ENCODE results near the gene WNT9B.

Gene WNT9B

DNA sequence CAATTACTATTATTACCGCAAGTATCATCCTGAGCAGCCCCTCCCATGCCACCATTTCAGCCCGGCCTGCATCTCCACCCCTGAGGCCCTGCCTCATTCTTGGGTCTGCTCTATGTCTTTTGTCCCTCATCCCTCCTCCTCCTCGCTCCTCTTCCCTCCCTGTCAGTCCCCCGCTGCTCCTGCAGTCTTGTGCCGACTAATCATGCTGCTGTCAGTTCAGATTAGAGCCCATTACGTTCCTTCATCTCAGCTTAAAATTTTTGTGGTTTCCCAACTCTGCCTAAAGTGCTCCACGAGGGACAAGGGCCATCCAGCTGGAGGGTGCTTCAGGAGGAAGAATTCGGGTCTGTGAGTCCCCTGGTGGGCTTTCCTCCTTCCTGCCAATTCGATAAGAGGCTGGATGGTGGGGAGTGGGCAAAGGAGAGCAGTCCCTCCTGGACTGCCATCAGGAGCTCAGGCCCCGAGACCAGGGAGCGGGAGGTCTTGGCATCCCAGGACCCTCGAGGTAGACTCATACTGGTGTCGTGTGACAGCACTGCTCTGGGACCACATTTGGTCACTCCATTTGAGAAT is 38.7 kb downstream of the WNT9B start:
- TF ChIP-seq NFIC (IDR thresholded peaks at IDR 0.05), result no peak
- TF ChIP-seq ZBTB7A (IDR thresholded peaks at IDR 0.05; ENCODE audit: low read depth), result no peak
- TF ChIP-seq RAD21 (IDR thresholded peaks at IDR 0.05; ENCODE audit: low read depth), result no peak
- TF ChIP-seq EP300 (IDR thresholded peaks at IDR 0.05; ENCODE audit: borderline replicate concordance), result no peak
- no peak for TF ChIP-seq CREB1 (IDR thresholded peaks at IDR 0.05; ENCODE audit: low read depth)
- TF ChIP-seq, protein P1, sequence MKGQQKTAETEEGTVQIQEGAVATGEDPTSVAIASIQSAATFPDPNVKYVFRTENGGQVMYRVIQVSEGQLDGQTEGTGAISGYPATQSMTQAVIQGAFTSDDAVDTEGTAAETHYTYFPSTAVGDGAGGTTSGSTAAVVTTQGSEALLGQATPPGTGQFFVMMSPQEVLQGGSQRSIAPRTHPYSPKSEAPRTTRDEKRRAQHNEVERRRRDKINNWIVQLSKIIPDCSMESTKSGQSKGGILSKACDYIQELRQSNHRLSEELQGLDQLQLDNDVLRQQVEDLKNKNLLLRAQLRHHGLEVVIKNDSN (IDR thresholded peaks at IDR 0.05), result no peak
- no peak for TF ChIP-seq TCF12 (IDR thresholded peaks at IDR 0.05; ENCODE audit: low read depth)
- no peak for TF ChIP-seq EGR1 (IDR thresholded peaks at IDR 0.05)
- TF ChIP-seq CEBPB (IDR thresholded peaks at IDR 0.05), result no peak
- no peak for TF ChIP-seq YY1 (IDR thresholded peaks at IDR 0.05; ENCODE audit: low read depth)
- TF ChIP-seq FOXM1 (IDR thresholded peaks at IDR 0.05; ENCODE audit: borderline replicate concordance, low read depth), result no peak
- no peak for TF ChIP-seq TEAD4 (IDR thresholded peaks at IDR 0.05)
- TF ChIP-seq TAF1 (IDR thresholded peaks at IDR 0.05; ENCODE audit: low read depth), result no peak
- TF ChIP-seq, protein P2, sequence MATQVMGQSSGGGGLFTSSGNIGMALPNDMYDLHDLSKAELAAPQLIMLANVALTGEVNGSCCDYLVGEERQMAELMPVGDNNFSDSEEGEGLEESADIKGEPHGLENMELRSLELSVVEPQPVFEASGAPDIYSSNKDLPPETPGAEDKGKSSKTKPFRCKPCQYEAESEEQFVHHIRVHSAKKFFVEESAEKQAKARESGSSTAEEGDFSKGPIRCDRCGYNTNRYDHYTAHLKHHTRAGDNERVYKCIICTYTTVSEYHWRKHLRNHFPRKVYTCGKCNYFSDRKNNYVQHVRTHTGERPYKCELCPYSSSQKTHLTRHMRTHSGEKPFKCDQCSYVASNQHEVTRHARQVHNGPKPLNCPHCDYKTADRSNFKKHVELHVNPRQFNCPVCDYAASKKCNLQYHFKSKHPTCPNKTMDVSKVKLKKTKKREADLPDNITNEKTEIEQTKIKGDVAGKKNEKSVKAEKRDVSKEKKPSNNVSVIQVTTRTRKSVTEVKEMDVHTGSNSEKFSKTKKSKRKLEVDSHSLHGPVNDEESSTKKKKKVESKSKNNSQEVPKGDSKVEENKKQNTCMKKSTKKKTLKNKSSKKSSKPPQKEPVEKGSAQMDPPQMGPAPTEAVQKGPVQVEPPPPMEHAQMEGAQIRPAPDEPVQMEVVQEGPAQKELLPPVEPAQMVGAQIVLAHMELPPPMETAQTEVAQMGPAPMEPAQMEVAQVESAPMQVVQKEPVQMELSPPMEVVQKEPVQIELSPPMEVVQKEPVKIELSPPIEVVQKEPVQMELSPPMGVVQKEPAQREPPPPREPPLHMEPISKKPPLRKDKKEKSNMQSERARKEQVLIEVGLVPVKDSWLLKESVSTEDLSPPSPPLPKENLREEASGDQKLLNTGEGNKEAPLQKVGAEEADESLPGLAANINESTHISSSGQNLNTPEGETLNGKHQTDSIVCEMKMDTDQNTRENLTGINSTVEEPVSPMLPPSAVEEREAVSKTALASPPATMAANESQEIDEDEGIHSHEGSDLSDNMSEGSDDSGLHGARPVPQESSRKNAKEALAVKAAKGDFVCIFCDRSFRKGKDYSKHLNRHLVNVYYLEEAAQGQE (IDR thresholded peaks at IDR 0.05; ENCODE audit: low read depth), result no peak
- TF ChIP-seq, protein P3, sequence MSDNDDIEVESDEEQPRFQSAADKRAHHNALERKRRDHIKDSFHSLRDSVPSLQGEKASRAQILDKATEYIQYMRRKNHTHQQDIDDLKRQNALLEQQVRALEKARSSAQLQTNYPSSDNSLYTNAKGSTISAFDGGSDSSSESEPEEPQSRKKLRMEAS (IDR thresholded peaks at IDR 0.05), result no peak

DNA sequence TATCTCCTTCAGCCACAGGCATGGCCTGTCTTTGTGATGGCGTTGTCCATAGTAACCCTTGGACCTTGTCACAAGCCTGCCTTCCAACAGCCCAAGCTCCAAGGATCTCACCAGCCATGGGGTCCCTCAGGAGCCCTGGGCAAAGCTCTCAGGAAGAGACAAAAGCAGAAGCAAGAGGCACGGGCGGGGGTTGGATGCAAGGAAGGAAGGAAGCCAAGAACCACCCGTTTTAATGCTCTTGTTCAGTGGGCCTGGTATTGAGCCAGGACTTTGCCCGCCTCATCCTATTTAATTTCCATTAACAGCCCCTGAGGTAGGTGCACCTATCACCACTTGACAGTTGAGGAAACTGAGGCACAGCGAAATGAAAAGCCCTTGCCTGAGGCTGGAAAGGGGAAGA is 39.3 kb downstream of the WNT9B start:
- TF ChIP-seq CEBPB (IDR thresholded peaks at IDR 0.05), result no peak
- no peak for TF ChIP-seq TEAD4 (IDR thresholded peaks at IDR 0.05)
- TF ChIP-seq, protein P3 (IDR thresholded peaks at IDR 0.05), result no peak
- no peak for TF ChIP-seq YY1 (IDR thresholded peaks at IDR 0.05; ENCODE audit: low read depth)
- TF ChIP-seq FOXM1 (IDR thresholded peaks at IDR 0.05; ENCODE audit: borderline replicate concordance, low read depth), result no peak
- no peak for TF ChIP-seq EGR1 (IDR thresholded peaks at IDR 0.05)
- TF ChIP-seq TCF12 (IDR thresholded peaks at IDR 0.05; ENCODE audit: low read depth), result no peak
- no peak for TF ChIP-seq ZBTB7A (IDR thresholded peaks at IDR 0.05; ENCODE audit: low read depth)
- TF ChIP-seq RAD21 (IDR thresholded peaks at IDR 0.05; ENCODE audit: low read depth), result no peak
- no peak for TF ChIP-seq NFIC (IDR thresholded peaks at IDR 0.05)
- TF ChIP-seq TAF1 (IDR thresholded peaks at IDR 0.05; ENCODE audit: low read depth), result no peak
- no peak for TF ChIP-seq CREB1 (IDR thresholded peaks at IDR 0.05; ENCODE audit: low read depth)
- TF ChIP-seq, protein P2 (IDR thresholded peaks at IDR 0.05; ENCODE audit: low read depth), result no peak
- TF ChIP-seq, protein P1 (IDR thresholded peaks at IDR 0.05), result no peak
- no peak for TF ChIP-seq EP300 (IDR thresholded peaks at IDR 0.05; ENCODE audit: borderline replicate concordance)

DNA sequence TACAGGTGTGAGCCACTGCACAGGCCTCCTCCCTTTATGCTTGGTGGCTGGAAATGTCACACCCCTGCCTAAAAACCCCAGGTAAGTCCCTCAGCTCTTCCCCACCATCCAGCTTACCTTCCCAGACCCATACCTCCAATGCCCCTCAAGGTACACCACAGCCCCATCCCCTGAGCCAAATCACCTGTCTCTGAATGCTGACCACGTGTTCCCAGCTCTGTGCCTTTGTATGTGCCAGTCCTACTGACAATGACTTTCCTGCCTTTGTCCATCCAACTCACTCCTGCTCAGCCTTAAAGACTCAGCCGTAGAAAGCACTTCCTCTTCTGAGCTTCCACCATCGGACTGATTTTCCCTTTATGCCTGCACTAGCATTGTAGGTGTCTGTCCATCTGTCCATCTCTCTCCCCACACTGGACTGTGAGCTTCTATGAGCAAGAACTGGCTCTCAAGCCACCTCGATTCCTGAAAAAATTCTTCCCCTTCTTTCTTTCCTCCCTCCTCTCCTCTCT is 40.9 kb downstream of the WNT9B start:
- TF ChIP-seq NFIC (IDR thresholded peaks at IDR 0.05) (no peak), EGR1 (IDR thresholded peaks at IDR 0.05) (no peak), ZBTB7A (IDR thresholded peaks at IDR 0.05; ENCODE audit: low read depth) (no peak), CREB1 (IDR thresholded peaks at IDR 0.05; ENCODE audit: low read depth) (no peak), YY1 (IDR thresholded peaks at IDR 0.05; ENCODE audit: low read depth) (no peak), CEBPB (IDR thresholded peaks at IDR 0.05) (no peak), TCF12 (IDR thresholded peaks at IDR 0.05; ENCODE audit: low read depth) (no peak), TAF1 (IDR thresholded peaks at IDR 0.05; ENCODE audit: low read depth) (no peak), EP300 (IDR thresholded peaks at IDR 0.05; ENCODE audit: borderline replicate concordance) (no peak), TEAD4 (IDR thresholded peaks at IDR 0.05) (no peak), RAD21 (IDR thresholded peaks at IDR 0.05; ENCODE audit: low read depth) (no peak), FOXM1 (IDR thresholded peaks at IDR 0.05; ENCODE audit: borderline replicate concordance, low read depth) (no peak)
- TF ChIP-seq, protein P3 (IDR thresholded peaks at IDR 0.05), result no peak
- TF ChIP-seq, protein P1 (IDR thresholded peaks at IDR 0.05), result no peak
- TF ChIP-seq, protein P2 (IDR thresholded peaks at IDR 0.05; ENCODE audit: low read depth), result no peak

All from Ishikawa (cell line).